ENCODE results near the gene NOSTRIN.

DNA sequence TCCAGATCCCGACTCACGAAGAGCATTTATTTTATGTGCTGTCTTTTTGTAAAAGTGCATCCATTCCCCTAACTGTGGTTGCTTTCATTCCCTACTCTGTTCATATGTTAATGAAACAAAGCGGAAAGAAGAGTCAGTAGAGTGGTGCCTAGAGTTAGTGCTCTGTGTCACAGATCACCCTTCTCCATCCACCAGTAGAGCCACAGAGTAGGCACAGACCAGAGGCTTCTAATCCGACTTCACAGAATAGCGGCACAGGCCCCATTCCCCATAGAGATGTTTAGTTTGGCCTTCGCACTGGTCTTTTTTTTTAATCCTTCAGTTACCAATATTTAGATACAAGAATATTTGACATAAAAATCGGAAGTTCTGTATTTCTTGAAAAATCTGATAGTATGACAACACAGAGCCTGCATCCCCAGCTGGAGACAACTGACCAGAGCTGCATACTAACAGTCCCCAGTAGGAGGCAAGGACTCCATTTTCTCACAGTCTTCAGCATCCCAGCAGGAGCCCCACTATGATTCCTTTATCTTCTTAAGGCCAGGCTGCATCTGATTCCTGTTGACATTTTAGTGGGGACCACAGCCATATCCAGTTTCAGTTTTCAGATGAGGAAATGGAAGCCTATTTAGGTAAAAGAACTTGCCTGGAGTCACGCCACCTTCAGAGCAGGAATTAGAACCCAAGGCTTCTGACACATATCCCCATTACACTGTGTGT is 105.7 kb downstream of the NOSTRIN start:
- TF ChIP-seq ZFX (IDR thresholded peaks at IDR 0.05) = no peak
- TF ChIP-seq, protein P1, sequence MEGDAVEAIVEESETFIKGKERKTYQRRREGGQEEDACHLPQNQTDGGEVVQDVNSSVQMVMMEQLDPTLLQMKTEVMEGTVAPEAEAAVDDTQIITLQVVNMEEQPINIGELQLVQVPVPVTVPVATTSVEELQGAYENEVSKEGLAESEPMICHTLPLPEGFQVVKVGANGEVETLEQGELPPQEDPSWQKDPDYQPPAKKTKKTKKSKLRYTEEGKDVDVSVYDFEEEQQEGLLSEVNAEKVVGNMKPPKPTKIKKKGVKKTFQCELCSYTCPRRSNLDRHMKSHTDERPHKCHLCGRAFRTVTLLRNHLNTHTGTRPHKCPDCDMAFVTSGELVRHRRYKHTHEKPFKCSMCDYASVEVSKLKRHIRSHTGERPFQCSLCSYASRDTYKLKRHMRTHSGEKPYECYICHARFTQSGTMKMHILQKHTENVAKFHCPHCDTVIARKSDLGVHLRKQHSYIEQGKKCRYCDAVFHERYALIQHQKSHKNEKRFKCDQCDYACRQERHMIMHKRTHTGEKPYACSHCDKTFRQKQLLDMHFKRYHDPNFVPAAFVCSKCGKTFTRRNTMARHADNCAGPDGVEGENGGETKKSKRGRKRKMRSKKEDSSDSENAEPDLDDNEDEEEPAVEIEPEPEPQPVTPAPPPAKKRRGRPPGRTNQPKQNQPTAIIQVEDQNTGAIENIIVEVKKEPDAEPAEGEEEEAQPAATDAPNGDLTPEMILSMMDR (conservative IDR thresholded peaks at IDR 0.05) = no peak

All from C4-2B (cell line).